Stimulated activated CD8-positive, alpha-beta memory T cell treated with anti-CD3 and anti-CD28 coated beads, Interleukin-7, amount 100 ng/mL, for 1 hour (primary cell): ENCODE data around the gene MPPED1.

Experiments used
- DNase-seq, 2 donors: peaks; one replicate each; pipeline ENCODE4 v3.0.0-alpha.2; 2020; ENCODE audit warnings: low read depth in 2 of 2

The MPPED1 gene

GRCh38 chr22:43521716-43522115, 109.9 kb downstream of the MPPED1 start:
- DNase-seq, result no peak

- no peak for DNase-seq
Measured at GRCh38 chr22:43526117-43526655, 114.4 kb downstream of the MPPED1 start.

- no peak for DNase-seq
Measured at GRCh38 chr22:43526946-43527345, 115.1 kb downstream of the MPPED1 start.

GRCh38 chr22:43528601-43529360, 117.0 kb downstream of the MPPED1 start:
- DNase-seq, result no peak

GRCh38 chr22:43529461-43529860, 117.6 kb downstream of the MPPED1 start:
- no peak for DNase-seq

- no peak for DNase-seq
Measured at GRCh38 chr22:43529934-43530333, 118.1 kb downstream of the MPPED1 start.

GRCh38 chr22:43530349-43531201, 118.8 kb downstream of the MPPED1 start:
- DNase-seq, result no peak

- DNase-seq, result no peak
Measured at GRCh38 chr22:43531651-43532050, 119.8 kb downstream of the MPPED1 start.

GRCh38 chr22:43532301-43533155, 120.7 kb downstream of the MPPED1 start:
- DNase-seq, result no peak

GRCh38 chr22:43533156-43533530, 121.3 kb downstream of the MPPED1 start:
- no peak for DNase-seq

GRCh38 chr22:43533656-43534428, 122.0 kb downstream of the MPPED1 start:
- DNase-seq, result no peak

- no peak for DNase-seq
Measured at GRCh38 chr22:43534916-43535315, 123.1 kb downstream of the MPPED1 start.

GRCh38 chr22:43535336-43535735, 123.5 kb downstream of the MPPED1 start:
- DNase-seq, result no peak

GRCh38 chr22:43535741-43536140, 123.9 kb downstream of the MPPED1 start:
- no peak for DNase-seq

GRCh38 chr22:43537019-43537585, 125.3 kb downstream of the MPPED1 start:
- no peak for DNase-seq

- DNase-seq, result no peak
Measured at GRCh38 chr22:43539572-43540528, 128.0 kb downstream of the MPPED1 start.

GRCh38 chr22:43540529-43540923, 128.7 kb downstream of the MPPED1 start:
- no peak for DNase-seq

- DNase-seq, result no peak
Measured at GRCh38 chr22:43541022-43541421, 129.2 kb downstream of the MPPED1 start.
